Stimulated activated naive CD8-positive, alpha-beta T cell treated with anti-CD3 and anti-CD28 coated beads, Interleukin-15, amount 100 ng/mL, for 72 hours (primary cell): ENCODE data around the gene ALDOB.

Experiments used
- ATAC-seq: fragments of 150-1000 bp; cut with Tn5 transposase; 2 replicates; pipeline ENCODE4 v1.10.0; 2021; ENCODE audit warnings: mild to moderate bottlenecking, moderate library complexity
- DNase-seq, 2 donors: peaks; one replicate each; pipeline ENCODE4 v3.0.0; 2021 to 2022
- H3K27ac Mint-ChIP-seq, 2 donors: one replicate each; pipeline ENCODE4 v1.8.0; 2022; ENCODE audit warnings: mild to moderate bottlenecking in 2 of 2, mixed read lengths in 2 of 2, moderate library complexity in 2 of 2
- H3K27me3 Mint-ChIP-seq: one replicate; pipeline ENCODE4 v1.8.0; 2022; ENCODE audit warnings: mixed read lengths
- H3K4me1 Mint-ChIP-seq: one replicate; pipeline ENCODE4 v1.8.0; 2022; ENCODE audit warnings: mild to moderate bottlenecking, mixed read lengths
- H3K4me3 Mint-ChIP-seq, 2 donors: one replicate each; pipeline ENCODE4 v1.8.0; 2022; ENCODE audit warnings: mild to moderate bottlenecking in 2 of 2, mixed read lengths in 2 of 2, moderate library complexity in 1 of 2
- H3K9me3 Mint-ChIP-seq, 2 donors: one replicate each; pipeline ENCODE4 v1.8.0; 2022; ENCODE audit warnings: mixed read lengths in 2 of 2

Gene ALDOB

DNA sequence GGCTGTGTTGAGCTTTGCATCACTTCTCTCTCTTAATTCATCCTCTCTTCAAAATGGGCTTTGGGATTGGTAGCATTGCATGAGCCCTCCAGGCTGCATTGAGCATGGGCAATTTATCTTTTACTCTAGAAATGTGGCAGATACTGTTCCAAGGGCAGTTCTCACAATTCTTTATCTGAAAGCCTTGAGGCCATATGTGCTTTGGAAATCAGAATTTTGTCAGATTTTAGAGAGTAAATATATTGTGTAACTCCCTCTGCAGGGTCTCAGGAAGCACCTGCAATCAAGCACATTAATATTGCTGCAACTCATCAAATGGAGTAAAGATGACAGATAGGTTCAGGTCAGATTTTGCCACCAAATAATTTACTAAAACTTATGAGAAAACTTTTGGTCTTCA, 17.6 kb downstream of the ALDOB start:
- Mint-ChIP-seq H3K4me3 (no peak overlapping the region), H3K27me3 (no peaks in the 10 kb centered on the region), H3K9me3 (peaks cover 46 to 47% of the 10 kb centered on the region in 2 donors), H3K4me1 (no peaks in the 10 kb centered on the region), H3K27ac (no peak overlapping the region)
- no peak for DNase-seq
- no peak for ATAC-seq

DNA sequence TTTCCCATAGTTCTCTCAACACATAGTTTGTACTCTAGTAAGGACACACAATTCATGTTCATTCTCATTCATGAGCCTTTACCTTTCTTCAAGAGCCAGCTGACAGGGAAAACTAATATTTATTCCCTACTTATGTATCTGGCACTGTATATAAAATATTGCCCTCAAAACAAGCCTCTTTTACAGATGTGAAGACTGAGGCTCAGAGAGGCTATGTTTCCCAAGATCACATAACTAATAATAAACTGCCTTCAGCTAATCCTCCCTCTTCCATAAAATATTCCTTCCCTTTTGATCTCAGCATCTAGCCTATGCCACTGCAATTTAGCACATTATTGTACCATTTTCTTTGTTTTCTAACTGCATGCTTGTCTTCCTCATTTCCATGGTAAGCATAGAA, 18.2 kb downstream of the ALDOB start:
- H3K27ac Mint-ChIP-seq, result no peak overlapping the region
- H3K4me3 Mint-ChIP-seq, result no peak overlapping the region

DNA sequence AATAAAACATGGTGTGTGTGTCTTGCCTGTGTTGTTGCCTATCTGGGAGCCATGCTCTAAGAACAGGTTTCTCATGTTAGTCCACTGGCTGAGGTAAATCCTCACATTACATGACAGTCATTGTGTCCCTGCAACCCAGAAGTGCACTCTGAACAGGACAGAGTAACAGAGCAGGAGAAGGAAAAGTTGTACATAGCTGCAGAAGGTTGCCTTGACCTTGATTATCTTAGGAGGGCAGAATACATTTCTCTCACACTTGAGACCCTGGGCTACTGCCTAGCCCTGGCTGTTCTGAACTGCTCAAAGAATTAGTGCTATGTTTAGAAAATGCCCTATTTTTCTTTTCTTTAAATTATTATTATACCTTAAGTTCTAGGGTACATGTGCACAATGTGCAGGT, 20.0 kb downstream of the ALDOB start:
- peaks cover 54 to 60% of the 10 kb centered on the region in 2 donors for H3K9me3 Mint-ChIP-seq
- no peak overlapping the region for H3K4me3 Mint-ChIP-seq
- DNase-seq, result no peak
- H3K27ac Mint-ChIP-seq, result no peak overlapping the region
- no peaks in the 10 kb centered on the region for H3K4me1 Mint-ChIP-seq
- no peaks in the 10 kb centered on the region for H3K27me3 Mint-ChIP-seq
- no peak for ATAC-seq

More for the DNA sequence above, 18.2 kb downstream of the ALDOB start:
- no peak for ATAC-seq
- Mint-ChIP-seq H3K4me1 (no peaks in the 10 kb centered on the region), H3K9me3 (peaks cover 49 to 52% of the 10 kb centered on the region in 2 donors), H3K27me3 (no peaks in the 10 kb centered on the region)
- no peak for DNase-seq

DNA sequence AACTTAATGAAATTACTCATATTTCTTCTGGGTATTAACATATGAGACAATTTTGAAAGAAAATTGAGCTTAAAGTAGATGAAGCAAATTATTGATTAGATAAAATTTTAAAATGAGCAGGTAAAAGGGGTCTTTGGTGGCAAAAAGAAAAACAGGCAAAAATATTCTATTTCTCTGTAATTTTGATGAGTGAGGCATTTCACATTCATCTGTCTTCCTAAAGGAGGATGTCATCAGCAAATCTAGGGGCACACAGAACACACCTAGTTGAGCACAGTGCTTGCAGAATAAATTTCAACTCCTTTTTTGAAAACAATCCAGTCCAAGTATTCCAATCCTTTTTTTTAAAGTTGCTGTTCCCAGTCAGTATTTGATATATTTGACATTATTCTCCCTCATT, 20.7 kb downstream of the ALDOB start:
- DNase-seq (no peak), ATAC-seq (no peak)
- no peak overlapping the region for H3K27ac Mint-ChIP-seq
- no peaks in the 10 kb centered on the region for H3K27me3 Mint-ChIP-seq
- no peaks in the 10 kb centered on the region for H3K4me1 Mint-ChIP-seq
- H3K4me3 Mint-ChIP-seq, result no peak overlapping the region
- peaks cover 54 to 60% of the 10 kb centered on the region in 2 donors for H3K9me3 Mint-ChIP-seq

DNA sequence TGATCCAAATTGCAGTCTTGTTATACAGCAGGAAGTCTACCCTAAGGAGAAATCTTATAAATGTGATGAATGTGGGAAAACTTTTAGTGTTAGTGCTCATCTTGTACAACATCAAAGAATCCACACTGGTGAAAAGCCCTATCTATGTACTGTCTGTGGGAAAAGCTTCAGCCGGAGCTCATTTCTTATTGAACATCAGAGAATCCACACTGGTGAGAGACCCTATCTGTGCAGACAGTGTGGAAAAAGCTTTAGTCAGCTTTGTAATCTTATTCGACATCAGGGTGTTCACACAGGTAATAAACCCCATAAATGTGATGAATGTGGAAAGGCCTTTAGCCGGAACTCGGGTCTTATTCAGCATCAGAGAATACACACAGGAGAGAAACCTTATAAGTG, 26.5 kb downstream of the ALDOB start:
- Mint-ChIP-seq H3K27me3 (no peaks in the 10 kb centered on the region), H3K27ac (no peak overlapping the region), H3K9me3 (peaks cover 57 to 58% of the 10 kb centered on the region in 2 donors), H3K4me3 (no peak overlapping the region), H3K4me1 (no peaks in the 10 kb centered on the region)
- no peak for DNase-seq
- ATAC-seq, result no peak

DNA sequence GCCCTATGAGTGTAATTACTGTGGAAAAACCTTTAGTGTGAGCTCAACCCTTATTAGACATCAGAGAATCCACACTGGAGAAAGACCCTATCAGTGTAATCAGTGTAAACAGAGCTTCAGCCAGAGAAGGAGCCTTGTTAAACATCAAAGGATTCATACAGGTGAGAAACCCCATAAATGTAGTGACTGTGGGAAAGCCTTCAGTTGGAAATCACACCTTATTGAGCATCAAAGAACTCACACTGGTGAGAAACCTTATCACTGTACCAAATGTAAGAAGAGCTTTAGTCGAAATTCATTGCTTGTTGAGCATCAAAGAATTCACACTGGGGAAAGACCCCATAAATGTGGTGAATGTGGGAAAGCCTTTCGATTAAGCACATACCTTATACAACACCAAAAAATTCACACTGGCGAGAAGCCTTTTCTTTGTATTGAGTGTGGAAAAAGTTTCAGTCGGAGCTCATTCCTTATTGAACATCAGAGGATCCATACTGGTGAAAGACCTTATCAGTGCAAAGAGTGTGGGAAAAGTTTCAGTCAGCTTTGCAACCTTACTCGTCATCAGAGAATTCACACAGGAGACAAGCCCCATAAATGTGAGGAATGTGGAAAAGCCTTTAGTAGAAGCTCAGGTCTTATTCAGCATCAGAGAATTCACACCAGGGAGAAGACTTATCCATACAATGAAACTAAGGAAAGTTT, 27.0 kb downstream of the ALDOB start:
- Mint-ChIP-seq H3K27me3 (no peaks in the 10 kb centered on the region), H3K9me3 (peaks cover 56 to 58% of the 10 kb centered on the region in 2 donors), H3K27ac (no peak overlapping the region), H3K4me1 (peaks cover 5% of the 10 kb centered on the region), H3K4me3 (no peak overlapping the region)
- ATAC-seq, result no peak
- DNase-seq, result no peak

DNA sequence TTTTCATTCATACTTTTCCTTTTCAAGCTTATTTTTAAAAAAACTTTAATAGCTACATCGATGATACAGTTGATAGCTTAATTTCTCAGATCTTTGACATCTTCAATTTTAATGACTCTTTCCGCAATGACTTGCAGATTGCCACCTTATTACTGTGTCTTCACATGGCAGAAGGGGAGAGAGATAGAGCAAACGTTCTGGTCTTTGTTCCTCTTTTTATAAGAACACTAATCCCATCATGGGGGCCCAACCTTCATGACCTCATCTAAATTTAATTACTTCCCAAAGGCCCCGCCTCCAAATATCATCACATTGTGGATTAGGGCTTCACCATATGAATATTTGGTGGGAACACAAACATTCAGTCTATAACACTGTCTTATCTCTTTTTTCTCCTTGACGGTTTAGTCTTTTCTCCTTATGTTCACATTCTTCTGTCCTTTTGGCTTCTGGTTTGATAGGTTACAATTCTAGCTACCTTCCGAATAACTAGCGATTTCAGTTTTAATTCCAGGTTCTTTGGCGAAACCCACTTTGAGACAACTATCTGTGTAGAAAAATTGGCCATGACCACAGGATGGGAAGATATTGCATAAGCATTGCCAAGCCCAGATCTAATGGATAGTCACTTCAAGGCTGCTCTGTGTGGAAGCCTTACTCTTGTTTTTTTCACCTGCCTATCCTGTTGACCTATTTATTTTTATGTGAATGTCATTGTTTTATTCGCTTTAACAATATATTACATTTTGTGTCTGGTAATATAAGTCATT, 31.9 kb downstream of the ALDOB start:
- Mint-ChIP-seq H3K4me3 (no peak overlapping the region), H3K4me1 (peaks cover 38% of the 10 kb centered on the region), H3K27me3 (no peaks in the 10 kb centered on the region), H3K27ac (no peak overlapping the region), H3K9me3 (peaks cover 50 to 53% of the 10 kb centered on the region in 2 donors)
- DNase-seq, result no peak
- no peak for ATAC-seq

DNA sequence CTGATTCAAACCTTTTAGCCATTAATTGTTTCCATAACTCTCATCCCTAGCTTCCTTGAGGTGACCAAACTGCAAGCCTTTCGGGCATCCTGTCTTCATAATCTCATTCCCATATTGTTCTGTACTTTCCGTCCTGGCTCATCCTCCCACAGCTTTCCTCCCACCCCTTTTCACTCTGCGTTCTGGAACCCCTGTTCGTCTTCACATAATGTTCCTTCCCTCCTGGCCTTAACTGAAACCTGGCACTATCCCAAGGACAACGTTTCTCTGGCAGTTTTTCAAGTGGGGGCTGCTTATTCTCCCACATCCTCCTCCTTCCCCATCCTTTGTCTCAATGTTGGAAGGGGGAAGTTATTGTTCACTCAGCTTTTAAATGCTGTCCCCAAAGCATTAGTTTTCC, 35.5 kb downstream of the ALDOB start:
- DNase-seq, result no peak
- Mint-ChIP-seq H3K9me3 (peaks cover 28 to 35% of the 10 kb centered on the region in 2 donors), H3K27ac (peak overlapping the region; percentile 29 to 84), H3K27me3 (no peaks in the 10 kb centered on the region), H3K4me1 (peaks cover 57% of the 10 kb centered on the region), H3K4me3 (peak overlapping the region; percentile 89)
- no peak for ATAC-seq

DNA sequence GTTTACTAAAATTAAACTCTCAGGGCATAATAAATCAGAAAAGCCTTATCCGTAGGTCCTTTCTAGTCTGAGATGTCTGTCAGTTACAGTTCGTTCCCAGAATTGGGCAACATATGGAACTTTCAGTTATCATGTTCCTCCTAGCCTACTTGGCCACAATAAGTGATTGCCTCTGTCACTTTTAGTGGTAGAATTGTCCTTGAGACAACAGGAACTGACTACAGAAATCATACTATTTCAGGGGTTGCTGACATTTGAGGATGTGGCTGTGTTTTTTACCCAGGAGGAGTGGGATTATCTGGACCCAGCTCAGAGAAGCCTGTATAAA, 36.0 kb downstream of the ALDOB start:
- ATAC-seq (no peak), DNase-seq (no peak)
- H3K9me3 Mint-ChIP-seq, result peaks cover 25 to 33% of the 10 kb centered on the region in 2 donors
- H3K27ac Mint-ChIP-seq, result no peak overlapping the region
- H3K27me3 Mint-ChIP-seq, result no peaks in the 10 kb centered on the region
- H3K4me1 Mint-ChIP-seq, result peaks cover 61% of the 10 kb centered on the region
- peak overlapping the region; percentile 89 for H3K4me3 Mint-ChIP-seq

DNA sequence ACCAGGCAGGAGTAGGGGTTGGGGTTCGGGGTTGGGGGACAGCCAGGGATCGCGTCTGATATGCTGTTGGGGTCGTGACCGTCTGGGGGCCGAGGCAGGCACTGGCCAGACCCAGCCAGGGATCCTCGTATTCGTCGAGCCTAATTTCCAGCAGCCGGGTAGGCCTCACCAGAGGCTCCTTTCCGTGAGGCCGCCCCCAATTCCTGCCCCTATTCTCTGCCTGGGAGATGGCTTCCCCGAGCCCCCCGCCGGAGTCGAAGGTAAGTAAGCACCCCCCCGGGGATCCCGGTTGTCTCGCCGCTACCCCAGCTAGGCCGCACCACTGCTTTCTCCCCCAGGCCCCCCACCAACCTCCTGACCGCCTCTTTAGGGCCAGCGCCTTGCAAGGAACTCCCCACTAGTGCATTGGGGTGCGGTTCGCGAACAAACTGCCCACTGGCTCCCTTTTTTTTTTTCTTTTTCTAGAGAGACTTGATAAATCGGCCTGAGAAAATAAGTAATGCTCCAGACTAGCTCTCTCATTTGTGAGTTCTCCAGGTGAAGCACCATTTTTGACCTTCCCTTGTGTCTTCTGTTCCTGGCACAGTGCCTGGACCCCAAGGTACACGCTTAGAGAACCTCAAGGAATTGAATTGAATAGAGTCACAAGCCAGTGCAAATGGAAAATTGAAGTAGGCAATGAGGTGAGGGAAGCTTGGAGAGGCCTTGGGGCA, 36.5 kb downstream of the ALDOB start:
- DNase-seq (no peak), ATAC-seq (peak; percentile 29)
- H3K9me3 Mint-ChIP-seq, result peaks cover 29 to 38% of the 10 kb centered on the region in 2 donors
- H3K4me1 Mint-ChIP-seq, result peaks cover 66% of the 10 kb centered on the region
- H3K27ac Mint-ChIP-seq, result peak overlapping the region; percentile 98 to 99
- no peaks in the 10 kb centered on the region for H3K27me3 Mint-ChIP-seq
- peak overlapping the region; percentile 89 for H3K4me3 Mint-ChIP-seq

DNA sequence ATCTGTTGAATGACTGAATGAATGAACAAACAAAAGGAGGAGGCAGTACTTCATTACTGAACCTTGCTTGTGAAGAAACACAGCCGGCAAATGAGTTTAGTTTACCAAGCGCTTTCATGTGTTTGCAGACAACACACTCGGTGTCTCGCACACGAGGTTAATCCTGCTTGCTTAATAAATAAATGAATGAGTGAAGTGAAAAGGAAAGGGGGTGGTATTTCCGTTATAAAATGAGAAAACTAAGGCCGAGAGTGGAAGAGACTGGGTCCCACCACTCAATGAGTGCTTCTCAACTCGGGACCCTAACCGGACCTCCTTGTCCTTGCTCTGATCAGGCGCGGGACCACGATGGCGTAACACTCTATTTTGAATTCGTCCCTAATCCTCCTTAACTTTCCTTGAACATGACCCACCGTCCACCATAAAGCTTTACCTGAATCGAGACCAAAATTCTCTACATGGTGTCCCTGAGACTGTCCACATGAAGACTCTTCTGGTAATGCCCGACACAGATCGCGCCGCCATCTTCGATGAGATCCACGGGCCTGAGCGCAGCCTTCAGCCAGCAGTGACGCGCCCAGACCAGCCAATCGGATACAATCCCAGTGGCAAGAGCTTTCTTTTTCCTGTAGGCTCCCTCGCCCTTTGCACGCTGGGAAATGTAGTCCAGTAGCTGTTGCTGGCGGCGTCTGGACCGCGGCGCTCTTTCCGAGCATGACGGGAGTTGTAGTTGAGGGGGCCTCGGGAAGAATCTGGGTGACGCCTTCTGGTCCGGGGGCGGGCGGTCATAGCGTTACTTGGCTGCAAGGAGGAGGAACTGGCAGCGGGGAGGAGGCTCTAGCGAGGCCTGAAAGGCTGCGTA, 37.3 kb downstream of the ALDOB start, which contains the start of the genes MRPL50 and ZNF189:
TSS of gene MRPL50 (minus strand) at position 551 of the 862 bp plus-strand sequence. CDS start at position 525, 26 bp downstream.
TSS of gene ZNF189 (plus strand) at position 784 of the 862 bp plus-strand sequence. CDS start 306 bp downstream, outside the sequence.
- H3K9me3 Mint-ChIP-seq, result peaks cover 21 to 32% of the 10 kb centered on the region in 2 donors
- no peaks in the 10 kb centered on the region for H3K27me3 Mint-ChIP-seq
- peak within 1 kb of the TSS; percentile 98 to 99 for H3K27ac Mint-ChIP-seq
- peaks cover 59% of the 10 kb centered on the region for H3K4me1 Mint-ChIP-seq
- ATAC-seq, result peak; percentile 97
- H3K4me3 Mint-ChIP-seq, result peak within 1 kb of the TSS; percentile 89
- peak; percentile 92 to 97 for DNase-seq

DNA sequence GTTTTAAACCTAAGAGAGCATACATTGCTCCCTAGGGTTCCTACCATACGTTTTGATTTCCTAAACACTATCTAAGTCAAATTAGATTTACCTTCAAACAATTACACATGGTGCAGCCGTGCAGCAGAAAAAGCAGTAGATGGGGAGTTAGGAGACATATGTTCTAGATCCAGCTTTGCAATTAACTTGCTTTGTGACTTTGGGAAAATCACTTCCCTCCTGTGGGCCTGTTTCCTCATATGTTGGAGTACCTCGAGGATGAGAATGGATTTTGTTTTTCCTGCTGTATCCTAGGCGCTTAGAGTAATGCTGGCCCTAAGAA, 37.9 kb downstream of the ALDOB start:
- H3K27ac Mint-ChIP-seq, result peak overlapping the region; percentile 98 to 99
- peaks cover 57% of the 10 kb centered on the region for H3K4me1 Mint-ChIP-seq
- no peaks in the 10 kb centered on the region for H3K27me3 Mint-ChIP-seq
- DNase-seq, result no peak
- H3K9me3 Mint-ChIP-seq, result peaks cover 20 to 31% of the 10 kb centered on the region in 2 donors
- H3K4me3 Mint-ChIP-seq, result peak overlapping the region; percentile 89
- no peak for ATAC-seq

DNA sequence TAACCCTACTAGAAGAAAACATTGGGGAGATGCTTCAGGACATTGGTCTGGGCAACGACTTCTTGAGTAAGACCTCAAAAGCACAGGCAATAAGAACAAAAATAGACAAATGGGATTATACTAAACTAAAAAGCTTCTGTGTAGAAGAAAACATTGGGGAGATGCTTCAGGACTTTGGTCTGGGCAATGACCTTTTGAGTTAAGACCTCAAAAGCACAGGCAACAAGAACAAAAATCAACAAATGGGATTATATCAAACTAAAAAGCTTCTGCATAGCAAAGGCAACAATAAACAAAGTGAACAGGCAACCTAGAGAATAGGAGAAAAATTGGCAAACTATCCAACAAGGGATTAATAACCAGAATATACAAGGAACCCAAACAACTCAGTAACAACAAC, 40.9 kb downstream of the ALDOB start:
- Mint-ChIP-seq H3K9me3 (peaks cover 26 to 27% of the 10 kb centered on the region in 2 donors), H3K4me1 (peaks cover 44% of the 10 kb centered on the region), H3K27me3 (no peaks in the 10 kb centered on the region), H3K27ac (no peak overlapping the region), H3K4me3 (peak overlapping the region in 1 of 2 donors; percentile 17)
- DNase-seq (no peak), ATAC-seq (no peak)

DNA sequence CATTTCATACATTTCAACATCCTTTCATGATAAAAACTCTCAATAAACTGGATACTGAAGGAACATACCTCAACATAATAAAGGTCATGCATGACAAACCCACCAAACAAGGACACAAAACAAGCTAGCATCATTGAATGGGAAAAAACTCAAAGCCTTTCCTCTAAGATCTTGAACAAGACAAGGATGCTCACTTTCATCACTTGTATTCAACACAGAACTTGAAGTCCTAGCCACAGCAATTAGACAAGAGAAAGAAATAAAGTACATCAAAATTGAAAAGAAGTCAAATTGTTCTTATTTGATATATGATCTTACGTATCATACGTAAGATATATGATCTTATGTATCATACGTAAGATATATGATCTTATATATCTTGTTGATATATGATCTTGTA, 42.4 kb downstream of the ALDOB start:
- ATAC-seq, result no peak
- Mint-ChIP-seq H3K27me3 (no peaks in the 10 kb centered on the region), H3K27ac (no peak overlapping the region), H3K4me3 (no peak overlapping the region), H3K4me1 (peaks cover 48% of the 10 kb centered on the region), H3K9me3 (peaks cover 26 to 27% of the 10 kb centered on the region in 2 donors)
- no peak for DNase-seq

DNA sequence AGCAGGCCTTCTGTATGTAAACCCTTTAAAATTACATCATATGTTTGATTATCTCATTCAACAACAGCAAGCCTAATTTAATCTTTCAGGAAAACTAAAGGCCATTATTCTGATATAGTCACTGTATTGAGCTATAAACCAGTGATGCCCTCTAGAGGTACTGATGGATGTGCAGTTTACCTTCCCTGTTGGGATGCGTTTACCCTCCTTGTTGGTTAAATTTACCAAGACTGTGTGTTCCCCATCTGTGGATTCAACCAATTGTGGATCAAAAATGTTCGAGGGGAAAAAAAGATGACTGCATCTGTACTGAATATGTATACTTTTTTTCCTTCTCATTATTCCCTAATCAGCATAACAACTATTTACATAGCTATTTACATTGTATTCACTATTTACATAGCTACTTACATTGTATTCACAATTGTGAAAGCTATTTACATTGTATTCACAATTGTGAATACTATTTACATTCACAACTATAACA, 47.0 kb downstream of the ALDOB start:
- Mint-ChIP-seq H3K9me3 (peaks cover 20 to 21% of the 10 kb centered on the region in 2 donors), H3K4me1 (peaks cover 23% of the 10 kb centered on the region), H3K27ac (no peak overlapping the region), H3K27me3 (no peaks in the 10 kb centered on the region), H3K4me3 (no peak overlapping the region)
- DNase-seq (no peak), ATAC-seq (no peak)
